ENCODE results near the gene DYSF. TPM values are rescaled to one million over a fixed set of nuclear protein-coding genes. Genes with fewer than 3 reads are reported as not detected.

Gene DYSF
- polyA plus RNA-seq, 1 donor (not counting 4 experiments of a cell fraction or from before 2014, with no cell fraction given) = 8.2 TPM

DNA sequence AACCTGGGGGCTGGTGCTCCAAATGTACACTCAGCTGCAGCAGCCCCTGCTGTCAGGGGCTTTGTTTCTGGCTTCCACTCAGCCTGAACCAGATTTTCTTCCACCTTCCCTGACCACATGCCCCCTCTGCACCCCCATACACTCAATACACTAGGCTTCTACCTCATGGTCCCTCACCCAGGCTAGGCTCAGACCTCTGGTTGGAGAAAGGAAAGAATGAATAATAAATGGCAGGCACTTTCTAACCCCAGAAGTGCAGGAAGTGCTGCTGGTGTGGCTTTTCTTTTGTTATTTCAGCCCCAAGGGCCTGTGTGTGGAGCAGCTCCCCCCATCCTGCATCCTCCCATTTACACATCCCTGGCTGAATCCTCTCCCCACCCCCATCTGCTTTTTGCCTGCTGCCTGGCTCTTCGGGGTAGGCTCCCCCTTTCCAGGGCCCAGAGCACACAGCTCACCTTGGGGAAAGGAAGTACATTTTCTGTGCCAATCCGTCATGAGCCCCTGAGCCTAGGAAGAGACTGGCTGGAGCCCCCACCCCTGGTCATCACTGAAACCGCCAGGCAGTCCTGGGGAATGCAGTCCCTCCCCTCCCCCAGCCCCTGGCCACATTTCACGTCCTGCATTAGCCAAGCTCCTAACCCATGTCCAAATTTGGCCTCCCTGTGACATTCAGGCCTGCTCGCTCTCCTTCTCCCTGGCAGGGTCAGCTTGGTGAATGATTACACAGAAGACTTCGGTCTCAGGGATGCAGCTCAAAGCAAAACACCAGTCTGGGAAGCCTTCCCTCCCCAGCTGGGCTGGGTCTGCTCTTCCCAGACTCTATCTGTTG lies 2.6 kb downstream of the DYSF start:
- H3K27ac ChIP-seq (ENCODE audit: control insufficient read depth, insufficient read depth, low read length) = no peak overlapping the region
- H3K4me3 ChIP-seq (ENCODE audit: control insufficient read depth in 2 of 3, extremely low read depth in 1 of 3, insufficient read depth in 2 of 3, low read depth in 1 of 3, low read length in 3 of 3) = no peak overlapping the region
- no peak for TF ChIP-seq CTCF (optimal IDR thresholded peaks at IDR 0.05 in 1 of 3, IDR thresholded peaks at IDR 0.05 in 1 of 3, conservative IDR thresholded peaks at IDR 0.05 in 1 of 3; ENCODE audit: extremely low read depth in 1 of 3, insufficient read depth in 2 of 3, low read length in 3 of 3)
- no peak overlapping the region for H3K9ac ChIP-seq (ENCODE audit: control insufficient read depth, extremely low read depth, insufficient read depth, low read length)
- FAIRE-seq = no peak
- peaks cover 45% of the 10 kb centered on the region for H3K4me1 ChIP-seq (ENCODE audit: control insufficient read depth, extremely low read depth, insufficient read depth, low read length)
- dilution Hi-C loops (cut with MboI; ENCODE audit: extremely low pct_ligation_motif_present, low sequenced_read_pairs) = no loop called here
- no peaks in the 10 kb centered on the region for H3K9me3 ChIP-seq (ENCODE audit: control insufficient read depth, low read depth, low read length)
- no peak overlapping the region for H3K4me2 ChIP-seq (ENCODE audit: control insufficient read depth, extremely low read depth, insufficient read depth, low read depth, low read length)
- no peaks in the 10 kb centered on the region for H3K36me3 ChIP-seq (ENCODE audit: control insufficient read depth in 2 of 2, extremely low read depth in 1 of 2, insufficient read depth in 2 of 2, low read length in 2 of 2)
- H4K20me1 ChIP-seq (ENCODE audit: control insufficient read depth, extremely low read depth, insufficient read depth, low read length) = no peaks in the 10 kb centered on the region
- no peaks in the 10 kb centered on the region for H3K9me1 ChIP-seq (ENCODE audit: control insufficient read depth, extremely low read depth, insufficient read depth, low read length)
- H3K79me2 ChIP-seq (ENCODE audit: control insufficient read depth, insufficient read depth, low read length) = no peaks in the 10 kb centered on the region
- no peak for DNase-seq (ENCODE audit: low read depth, low spot score)
- H3K27me3 ChIP-seq (ENCODE audit: control insufficient read depth, extremely low read depth, insufficient read depth, low read length) = no peaks in the 10 kb centered on the region
- H2AFZ ChIP-seq (ENCODE audit: control insufficient read depth, low read length) = no peak overlapping the region

- no peak for FAIRE-seq
- Histone ChIP-seq H2AFZ (ENCODE audit: control insufficient read depth, low read length) (no peak overlapping the region), H3K27ac (ENCODE audit: control insufficient read depth, insufficient read depth, low read length) (no peak overlapping the region), H3K4me2 (ENCODE audit: control insufficient read depth, extremely low read depth, insufficient read depth, low read depth, low read length) (no peak overlapping the region), H3K4me3 (ENCODE audit: control insufficient read depth in 2 of 3, extremely low read depth in 1 of 3, insufficient read depth in 2 of 3, low read depth in 1 of 3, low read length in 3 of 3) (no peak overlapping the region), H4K20me1 (ENCODE audit: control insufficient read depth, extremely low read depth, insufficient read depth, low read length) (no peaks in the 10 kb centered on the region), H3K9me3 (ENCODE audit: control insufficient read depth, low read depth, low read length) (no peaks in the 10 kb centered on the region), H3K27me3 (ENCODE audit: control insufficient read depth, extremely low read depth, insufficient read depth, low read length) (no peaks in the 10 kb centered on the region), H3K9me1 (ENCODE audit: control insufficient read depth, extremely low read depth, insufficient read depth, low read length) (no peaks in the 10 kb centered on the region), H3K9ac (ENCODE audit: control insufficient read depth, extremely low read depth, insufficient read depth, low read length) (no peak overlapping the region), H3K36me3 (ENCODE audit: control insufficient read depth in 2 of 2, extremely low read depth in 1 of 2, insufficient read depth in 2 of 2, low read length in 2 of 2) (no peaks in the 10 kb centered on the region), H3K4me1 (ENCODE audit: control insufficient read depth, extremely low read depth, insufficient read depth, low read length) (peaks cover 45% of the 10 kb centered on the region), H3K79me2 (ENCODE audit: control insufficient read depth, insufficient read depth, low read length) (no peaks in the 10 kb centered on the region)
- TF ChIP-seq EZH2 (IDR thresholded peaks at IDR 0.05; ENCODE audit: low read length) = no peak
- dilution Hi-C loops (cut with MboI; ENCODE audit: extremely low pct_ligation_motif_present, low sequenced_read_pairs) = no loop called here
- DNase-seq (ENCODE audit: low read depth, low spot score) = no peak
Observed at GRCh38 chr2:71456617-71457016, 3.3 kb downstream of the DYSF start.

Data from keratinocyte (primary cell).